Activated B cell treated with CpG ODN at 0.5 μM for 24 hours (primary cell): ENCODE measurements around the gene NSUN6. TPM values are rescaled to one million over a fixed set of nuclear protein-coding genes. Genes with fewer than 3 reads are reported as not detected.

Experiments used
- ATAC-seq: fragments of 200-7000 bp; cut with Tn5 transposase; one replicate; pipeline ENCODE4 v1.10.0; 2021; ENCODE audit warnings: low read depth, mild to moderate bottlenecking, moderate library complexity
- CTCF ChIA-PET: fragments of 350-600 bp; sonication (Branson Sonifier 250); formaldehyde crosslinking; loops from one replicate; lab custom pipeline; 2021; ENCODE audit warnings: antibody characterized with exemption; lab: Charles Lee
- POLR2A ChIA-PET: fragments of 350-600 bp; sonication (Branson Sonifier 250); formaldehyde crosslinking; loops from one replicate; lab custom pipeline; 2021; ENCODE audit warnings: antibody characterized with exemption; lab: Charles Lee
- DNase-seq: peaks from one replicate; pipeline ENCODE4 v3.0.0; 2022
- H3K27ac Mint-ChIP-seq: one replicate; pipeline ENCODE4 v1.8.0; 2020; ENCODE audit warnings: mixed read lengths
- H3K27me3 Mint-ChIP-seq: one replicate; pipeline ENCODE4 v1.8.0; 2021; ENCODE audit warnings: mixed read lengths
- H3K36me3 Mint-ChIP-seq: one replicate; pipeline ENCODE4 v1.8.0; 2021; ENCODE audit warnings: low read depth, mixed read lengths
- H3K4me1 Mint-ChIP-seq: one replicate; pipeline ENCODE4 v1.8.0; 2021; ENCODE audit warnings: mixed read lengths
- H3K4me3 Mint-ChIP-seq: one replicate; pipeline ENCODE4 v1.8.0; 2020; ENCODE audit warnings: mild to moderate bottlenecking, mixed read lengths
- H3K9me3 Mint-ChIP-seq: one replicate; pipeline ENCODE4 v1.8.0; 2020; ENCODE audit warnings: mixed read lengths
- intact Hi-C: fragments of 100-400 bp; cut with micrococcal nuclease; formaldehyde crosslinking; loops from one replicate; pipeline ENCODE4 v1.15.1; 2024
- total RNA-seq: library from RNA; stranded (reverse); gene quantifications from 2 replicates; pipeline ENCODE4 v1.2.3, GENCODE V29; 2022
- TF ChIP-seq, protein P1 (sequence below): fragments of 200-600 bp; IDR thresholded peaks from one replicate; pipeline ENCODE4 v1.8.0; 2022; ENCODE audit warnings: antibody characterized with exemption, mild to moderate bottlenecking

NSUN6 gene
- total RNA-seq, 1 donor from 2014 or later, result 18.4 TPM

DNA sequence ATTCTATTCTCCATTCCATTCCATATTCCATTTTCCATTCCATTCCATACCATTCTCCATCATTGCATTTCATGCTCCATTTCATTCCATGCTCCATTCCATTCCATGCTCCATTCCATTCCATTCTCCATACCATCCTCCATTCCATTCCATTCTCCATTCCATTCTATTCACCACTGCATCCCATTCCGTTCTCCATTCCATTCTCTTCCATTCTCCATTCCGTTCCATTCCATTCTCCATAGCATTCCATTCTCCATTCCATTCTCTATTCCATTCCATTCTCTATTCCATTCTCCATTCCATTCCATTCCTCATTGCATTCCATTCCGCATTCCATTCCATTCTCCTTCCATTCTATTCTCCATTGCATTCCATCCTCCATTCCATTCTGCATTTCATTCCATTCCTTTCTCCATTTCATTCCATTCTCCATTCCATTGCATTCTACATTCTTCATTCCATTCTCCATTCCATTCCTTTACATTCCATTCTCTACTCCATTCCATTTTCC, 84.0 kb downstream of the NSUN6 start:
- CTCF ChIA-PET, result no interaction called here
- ATAC-seq, result no peak
- Mint-ChIP-seq H3K27me3 (no peaks in the 10 kb centered on the region), H3K4me3 (no peak overlapping the region), H3K4me1 (no peaks in the 10 kb centered on the region), H3K27ac (no peak overlapping the region), H3K36me3 (no peaks in the 10 kb centered on the region), H3K9me3 (no peaks in the 10 kb centered on the region)
- no peak for DNase-seq
- POLR2A ChIA-PET, result no interaction called here
- TF ChIP-seq, protein P1, sequence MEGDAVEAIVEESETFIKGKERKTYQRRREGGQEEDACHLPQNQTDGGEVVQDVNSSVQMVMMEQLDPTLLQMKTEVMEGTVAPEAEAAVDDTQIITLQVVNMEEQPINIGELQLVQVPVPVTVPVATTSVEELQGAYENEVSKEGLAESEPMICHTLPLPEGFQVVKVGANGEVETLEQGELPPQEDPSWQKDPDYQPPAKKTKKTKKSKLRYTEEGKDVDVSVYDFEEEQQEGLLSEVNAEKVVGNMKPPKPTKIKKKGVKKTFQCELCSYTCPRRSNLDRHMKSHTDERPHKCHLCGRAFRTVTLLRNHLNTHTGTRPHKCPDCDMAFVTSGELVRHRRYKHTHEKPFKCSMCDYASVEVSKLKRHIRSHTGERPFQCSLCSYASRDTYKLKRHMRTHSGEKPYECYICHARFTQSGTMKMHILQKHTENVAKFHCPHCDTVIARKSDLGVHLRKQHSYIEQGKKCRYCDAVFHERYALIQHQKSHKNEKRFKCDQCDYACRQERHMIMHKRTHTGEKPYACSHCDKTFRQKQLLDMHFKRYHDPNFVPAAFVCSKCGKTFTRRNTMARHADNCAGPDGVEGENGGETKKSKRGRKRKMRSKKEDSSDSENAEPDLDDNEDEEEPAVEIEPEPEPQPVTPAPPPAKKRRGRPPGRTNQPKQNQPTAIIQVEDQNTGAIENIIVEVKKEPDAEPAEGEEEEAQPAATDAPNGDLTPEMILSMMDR, result no peak
- intact Hi-C loops, result no loop called here

DNA sequence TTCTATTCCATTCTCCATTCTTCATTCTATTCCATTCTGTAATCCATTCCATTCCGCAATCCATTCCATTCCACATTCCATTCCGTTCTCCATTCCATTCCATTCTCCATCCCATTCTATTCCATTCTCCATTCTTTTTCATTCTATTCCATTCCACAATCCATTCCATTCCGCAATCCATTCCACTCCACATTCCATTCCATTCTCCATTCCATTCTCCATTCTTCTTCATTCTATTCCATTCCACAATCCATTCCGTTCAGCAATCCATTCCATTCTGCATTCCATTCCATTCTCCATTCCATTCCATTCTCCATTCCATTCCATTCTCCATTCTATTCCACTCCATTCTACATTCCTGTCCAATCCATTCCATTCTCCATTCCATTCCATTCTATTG, 85.2 kb downstream of the NSUN6 start:
- no peak for DNase-seq
- POLR2A ChIA-PET, result no interaction called here
- H3K9me3 Mint-ChIP-seq, result no peaks in the 10 kb centered on the region

DNA sequence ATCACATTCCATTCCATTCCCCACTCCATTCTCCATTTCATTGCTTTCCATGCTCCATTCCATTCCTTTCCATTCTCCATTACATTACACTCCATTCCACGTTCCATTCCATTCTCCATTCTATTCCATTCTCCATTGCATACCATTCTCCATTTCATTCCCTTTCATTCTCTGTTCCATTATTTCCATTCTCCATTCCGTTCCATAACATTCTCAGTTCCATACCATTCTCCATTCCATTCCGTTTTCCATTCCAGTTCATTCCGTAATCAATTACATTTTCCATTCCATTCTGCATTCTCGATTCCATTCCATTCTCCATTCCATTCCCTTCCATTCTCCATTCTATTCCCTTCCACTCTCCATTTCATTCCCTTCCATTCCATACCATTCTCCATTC, 86.4 kb downstream of the NSUN6 start:
- H3K4me3 Mint-ChIP-seq, result no peak overlapping the region
- CTCF ChIA-PET, result no interaction called here
- DNase-seq (no peak), ATAC-seq (no peak)
- TF ChIP-seq, protein P1, result no peak
- no peaks in the 10 kb centered on the region for H3K4me1 Mint-ChIP-seq
- no peaks in the 10 kb centered on the region for H3K9me3 Mint-ChIP-seq
- POLR2A ChIA-PET, result no interaction called here
- intact Hi-C loops, result no loop called here
- no peaks in the 10 kb centered on the region for H3K27me3 Mint-ChIP-seq
- H3K27ac Mint-ChIP-seq, result no peak overlapping the region
- no peaks in the 10 kb centered on the region for H3K36me3 Mint-ChIP-seq

More for the DNA sequence above, 85.2 kb downstream of the NSUN6 start:
- no peaks in the 10 kb centered on the region for H3K36me3 Mint-ChIP-seq
- ATAC-seq, result no peak
- CTCF ChIA-PET, result no interaction called here
- H3K4me1 Mint-ChIP-seq, result no peaks in the 10 kb centered on the region
- H3K27ac Mint-ChIP-seq, result no peak overlapping the region
- TF ChIP-seq, protein P1, result no peak
- intact Hi-C loops, result no loop called here
- H3K4me3 Mint-ChIP-seq, result no peak overlapping the region
- no peaks in the 10 kb centered on the region for H3K27me3 Mint-ChIP-seq

DNA sequence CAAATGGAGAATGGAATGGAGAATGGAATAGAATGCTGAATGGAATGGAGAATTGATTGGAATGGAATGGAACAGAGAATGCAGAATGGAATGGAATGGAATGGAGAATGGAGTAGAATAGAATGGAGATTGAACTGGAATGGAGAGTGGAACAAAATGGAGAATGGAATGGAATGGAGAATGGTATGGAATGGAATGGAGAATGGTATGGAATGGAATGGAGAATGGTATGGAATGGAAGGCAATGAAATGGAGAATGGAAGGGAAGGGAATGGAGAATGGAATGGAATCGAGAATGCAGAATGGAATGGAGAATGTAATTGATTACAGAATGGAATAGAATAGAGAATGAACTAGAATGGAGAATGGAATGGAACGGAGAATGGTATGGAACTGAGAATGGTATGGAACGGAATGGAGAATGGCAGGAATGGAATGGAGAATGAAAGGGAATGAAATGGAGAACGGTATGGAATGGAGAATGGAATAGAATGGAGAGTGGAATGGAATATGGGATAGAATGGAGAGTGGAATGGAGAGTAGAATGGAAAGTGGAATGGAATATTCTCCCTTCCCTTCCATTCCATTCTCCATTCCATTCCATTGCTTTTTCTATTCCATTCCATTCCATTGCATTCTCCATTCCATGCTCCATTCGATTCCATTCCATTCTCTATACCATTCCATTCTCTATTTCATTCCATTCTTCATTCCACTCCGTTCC, 88.2 kb downstream of the NSUN6 start:
- Mint-ChIP-seq H3K27me3 (no peaks in the 10 kb centered on the region), H3K4me1 (no peaks in the 10 kb centered on the region), H3K9me3 (no peaks in the 10 kb centered on the region), H3K36me3 (no peaks in the 10 kb centered on the region), H3K27ac (no peak overlapping the region), H3K4me3 (no peak overlapping the region)
- intact Hi-C loops, result no loop called here
- TF ChIP-seq, protein P1, result no peak
- POLR2A ChIA-PET, result no interaction called here
- CTCF ChIA-PET, result no interaction called here
- ATAC-seq, result no peak
- no peak for DNase-seq

DNA sequence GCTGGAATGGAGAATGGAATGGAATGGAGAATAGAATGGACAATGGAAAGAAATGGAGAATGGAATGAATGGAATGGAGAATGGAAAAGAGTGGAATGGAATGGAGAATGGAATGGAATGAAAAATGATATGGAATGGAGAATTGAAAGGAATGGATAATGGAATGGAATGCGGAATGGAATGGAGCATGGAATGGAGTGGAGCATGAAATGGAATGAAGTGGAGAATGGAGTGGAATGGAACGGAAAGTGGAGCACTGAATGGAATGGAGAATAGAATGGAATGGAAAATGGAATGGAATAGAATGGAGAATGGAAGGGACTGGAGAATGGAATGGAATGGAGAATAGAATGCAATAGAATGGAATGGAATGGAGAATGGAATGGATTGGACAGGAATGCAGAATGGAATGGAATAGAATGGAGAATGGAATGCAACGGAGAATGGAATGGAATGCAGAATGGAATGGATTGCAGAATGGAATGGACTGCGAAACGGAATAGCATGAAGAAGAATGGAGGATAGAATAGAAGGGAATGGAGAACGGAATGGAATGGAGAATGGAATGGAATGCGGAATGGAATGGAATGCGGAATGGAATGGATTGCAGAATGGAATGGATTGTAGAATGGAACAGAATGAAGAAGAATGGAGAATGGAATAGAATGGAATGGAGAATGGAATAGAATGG, 89.4 kb downstream of the NSUN6 start:
- intact Hi-C loops, result no loop called here
- no peak overlapping the region for H3K4me3 Mint-ChIP-seq
- no peaks in the 10 kb centered on the region for H3K36me3 Mint-ChIP-seq
- POLR2A ChIA-PET, result no interaction called here
- H3K27me3 Mint-ChIP-seq, result no peaks in the 10 kb centered on the region
- DNase-seq (no peak), ATAC-seq (no peak)
- CTCF ChIA-PET, result no interaction called here
- H3K27ac Mint-ChIP-seq, result no peak overlapping the region
- H3K4me1 Mint-ChIP-seq, result no peaks in the 10 kb centered on the region
- TF ChIP-seq, protein P1, result no peak
- H3K9me3 Mint-ChIP-seq, result no peaks in the 10 kb centered on the region
